K562 (cell line): ENCODE results near the gene SNX3. TPM values are rescaled to one million over a fixed set of nuclear protein-coding genes. Genes with fewer than 3 reads are reported as not detected.

Experiments
- ATAC-seq: fragments of 200-7000 bp; cut with Tn5 transposase; 3 replicates; pipeline ENCODE4 v1.9.1; 2020; ENCODE audit warnings: moderate library complexity
- BruUV-seq: library from RNA; stranded (reverse); fragments of 400-500 nt; replicated peaks from 2 replicates; lab custom pipeline; 2021; lab: Mats Ljungman, UMichigan
- CTCF ChIA-PET: fragments of 300-600 bp; formaldehyde crosslinking; extraction: SDS; loops from one replicate; lab custom pipeline; 2021; ENCODE audit warnings: low intra/inter-chr PET ratio; lab: Yijun Ruan, JAX
- POLR2A ChIA-PET: fragments of 300-600, 350-650 bp; sonication (Branson Sonifier 250); formaldehyde crosslinking; extraction: SDS; loops from one replicate; lab custom pipeline; 2021; ENCODE audit warnings: antibody characterized with exemption, inconsistent platforms; lab: Yijun Ruan, JAX
- DNase-seq, 4 experiments: peaks; one replicate each; pipeline versions ENCODE4 v3.0.0 to v3.0.0-alpha.2; 2011 to 2018; ENCODE audit warnings: low spot score in 3 of 4, mixed read lengths in 3 of 4; ENCODE audit errors: extremely low read depth in 1 of 4
- FAIRE-seq: peaks from 2 replicates; lab custom pipeline; 2011; peaks lifted over from hg19 to GRCh38; lab: Jason Lieb, UNC
- H2AFZ ChIP-seq: 2 replicates; pipeline ENCODE4 v1.6.0; 2011; ENCODE audit warnings: low read depth, low read length, control low read depth, inconsistent platforms
- H3K27ac ChIP-seq: fragments of 200-600 bp; 3 replicates; pipeline ENCODE4 v1.8.0; 2011; ENCODE audit warnings: low read depth, mild to moderate bottlenecking, control low read depth, inconsistent platforms, low read length, moderate library complexity, mixed read lengths; ENCODE audit errors: extremely low read depth
- H3K27me3 ChIP-seq, 2 experiments: fragments of 300-600 bp in 1 of 2; 2 replicates in 1 of 2; 3 replicates in 1 of 2; pipeline versions ENCODE4 v1.6.0 to v1.8.0; 2011; ENCODE audit warnings: inconsistent platforms in 2 of 2, low read length in 2 of 2, mild to moderate bottlenecking in 1 of 2, mixed read lengths in 1 of 2, moderate library complexity in 1 of 2; ENCODE audit not compliant: control insufficient read depth in 2 of 2, insufficient read depth in 2 of 2
- H3K36me3 ChIP-seq: fragments of 300-600 bp; 3 replicates; pipeline ENCODE4 v1.8.0; 2011; ENCODE audit warnings: mild to moderate bottlenecking, low read length, inconsistent platforms; ENCODE audit not compliant: control insufficient read depth, insufficient read depth
- H3K4me1 ChIP-seq, 2 experiments: fragments of 200-600 bp in 1 of 2; replicated peaks in 1 of 2; 2 replicates in 1 of 2; 3 replicates in 1 of 2; pipeline versions ENCODE4 v1.5.1 to v1.8.0; 2011; ENCODE audit warnings: inconsistent platforms in 2 of 2, low read length in 2 of 2, mild to moderate bottlenecking in 1 of 2, mixed read lengths in 1 of 2, moderate library complexity in 1 of 2; ENCODE audit not compliant: control insufficient read depth in 2 of 2, insufficient read depth in 2 of 2
- H3K4me2 ChIP-seq: 2 replicates; pipeline ENCODE4 v1.6.1; 2011; ENCODE audit warnings: low read length, control low read depth, inconsistent platforms, mixed read lengths; ENCODE audit not compliant: insufficient read depth
- H3K4me3 ChIP-seq: fragments of 200-600 bp; sonication (generic), shearing (Covaris generic); 2 replicates; pipeline ENCODE4 v1.5.1; 2016; ENCODE audit warnings: control low read depth, inconsistent platforms
- H3K79me2 ChIP-seq: fragments of 200-600 bp; 3 replicates; pipeline ENCODE4 v1.8.0; 2011; ENCODE audit warnings: low read length, inconsistent platforms; ENCODE audit not compliant: control insufficient read depth, insufficient read depth
- H3K9ac ChIP-seq, 2 experiments: 2 replicates each; pipeline versions ENCODE4 v1.6.0 to v1.6.1; 2011; ENCODE audit warnings: low read depth in 2 of 2, low read length in 2 of 2, control low read depth in 1 of 2, inconsistent platforms in 1 of 2, mild to moderate bottlenecking in 1 of 2, mixed read lengths in 1 of 2; ENCODE audit not compliant: insufficient read depth in 1 of 2
- H3K9me1 ChIP-seq: one replicate; pipeline ENCODE4 v1.6.0; 2011; ENCODE audit warnings: inconsistent platforms, mild to moderate bottlenecking, low read length, moderate library complexity; ENCODE audit not compliant: control insufficient read depth, insufficient read depth
- H3K9me3 ChIP-seq: replicated peaks from 2 replicates; pipeline ENCODE4 v1.5.1; 2011; ENCODE audit warnings: low read depth, low read length, inconsistent platforms; ENCODE audit not compliant: control insufficient read depth, insufficient read depth
- H4K20me1 ChIP-seq: replicated peaks from 2 replicates; pipeline ENCODE4 v1.6.1; 2011; ENCODE audit warnings: low read length, inconsistent platforms, mixed read lengths; ENCODE audit not compliant: control insufficient read depth, insufficient read depth
- BMI1 ChIP-seq: fragments of 150-350 bp; IDR thresholded peaks from 2 replicates; pipeline ENCODE4 v1.6.1; 2014; ENCODE audit warnings: low read length
- HCFC1 ChIP-seq: IDR thresholded peaks from 2 replicates; pipeline ENCODE4 v1.6.1; 2012; ENCODE audit warnings: low read depth, low read length, improper control_type of control experiment
- HDAC3 ChIP-seq: fragments of 450-650 bp; IDR thresholded peaks from 2 replicates; pipeline ENCODE4 v1.6.1; 2018; ENCODE audit warnings: borderline replicate concordance, mild to moderate bottlenecking, moderate library complexity; ENCODE audit not compliant: partially characterized antibody
- MBD1 ChIP-seq: fragments of 250-450 bp; sonication (Bioruptor Pico); IDR thresholded peaks from 2 replicates; pipeline ENCODE4 v1.8.0; 2022; ENCODE audit warnings: inconsistent platforms
- SOX6 ChIP-seq: fragments of 450-650 bp; IDR thresholded peaks from 2 replicates; pipeline ENCODE4 v1.6.1; 2014; ENCODE audit warnings: mild to moderate bottlenecking
- ZNF318 ChIP-seq, 2 experiments: fragments of 450-650 bp; IDR thresholded peaks; 2 replicates each; pipeline ENCODE4 v1.6.1; 2016; ENCODE audit warnings: mild to moderate bottlenecking in 2 of 2, borderline replicate concordance in 1 of 2, low read depth in 1 of 2, moderate library complexity in 1 of 2
- WGBS: fragments of 100-300 bp; shearing (Covaris generic); methylation state at CpG from one replicate; pipeline ENCODE4 v1.1.6; 2016; ENCODE audit warnings: low coverage, mixed read lengths; ENCODE audit not compliant: insufficient coverage; ENCODE audit errors: missing lambda C conversion rate; 5-methylcytosine and 5-hydroxymethylcytosine counted together
- in situ Hi-C: fragments of 300-500 bp; cut with MboI; formaldehyde crosslinking; loops from 4 replicates; pipeline ENCODE4 v1.15.0; 2018; ENCODE audit warnings: inconsistent platforms, mixed read lengths
- intact Hi-C: fragments of 100-400 bp; cut with micrococcal nuclease; formaldehyde crosslinking; loops from 2 replicates; pipeline ENCODE4 v1.14.2; 2022
- polyA plus RNA-seq, 8 experiments: library from polyadenylated mRNA; depleted of rRNA in 4 of 8; stranded (reverse) in 5 of 8; unstranded in 3 of 8; fragments of >200 nt; fragmentation: Nextera tagmentation in 2 of 8; fragmentation: Illumina TruSeq in 1 of 8; extraction: Ambion mirVana in 2 of 8; extraction: Trizol in 1 of 8; gene quantifications; 2 replicates each; pipeline versions ENCODE4 v1.2.1 to v1.2.3, GENCODE V29; 2011 to 2014; ENCODE audit warnings: inconsistent platforms in 1 of 8, missing spikeins in 1 of 8
- total RNA-seq, 7 experiments: library from RNA; depleted of rRNA in 6 of 7; stranded (reverse); fragments of >200 nt in 6 of 7; fragmentation: Illumina TruSeq in 2 of 7; extraction: Trizol in 2 of 7; gene quantifications; 2 replicates each; pipeline versions ENCODE4 v1.2.1 to v1.2.3, GENCODE V29; 2011 to 2021; ENCODE audit warnings: low replicate concordance in 1 of 7

SNX3 gene
- total and polyA plus RNA-seq, 9 of the 15 experiments (the other 6 are each of a cell fraction or from before 2014, with no cell fraction given), result 48.9 to 410 (median 159) TPM

- no peak overlapping the region for H2AFZ ChIP-seq
- H3K27ac ChIP-seq, result no peak overlapping the region
- in situ Hi-C loops (no loop called here), intact Hi-C loops (no loop called here)
- no peak overlapping the region for H3K4me3 ChIP-seq
- no peak overlapping the region for H3K9ac ChIP-seq
- H3K27me3 ChIP-seq, result peaks cover 37 to 68% of the 10 kb centered on the region in 2 experiments
- no peak for DNase-seq
- H3K4me1 ChIP-seq, result peaks cover 0 to 40% of the 10 kb centered on the region in 2 experiments; a peak in 2 of 5 replicates
- 41% methylated on average over 32 of the region's 69 CpGs for WGBS
- no peaks in the 10 kb centered on the region for H3K36me3 ChIP-seq
- no peak for ATAC-seq
- no peaks in the 10 kb centered on the region for H3K9me1 ChIP-seq
- no peaks in the 10 kb centered on the region for H3K79me2 ChIP-seq
- no peak for FAIRE-seq
- no peaks in the 10 kb centered on the region for H4K20me1 ChIP-seq
- CTCF ChIA-PET, result no interaction called here
- POLR2A ChIA-PET, result interaction anchor here (0.7 kb wide), 1 partner anchor 28 kb away, joined by 4 read pairs; no protein-coding TSS in a partner anchor
- H3K4me2 ChIP-seq, result no peak overlapping the region
- no TSS peak for BruUV-seq
- no peaks in the 10 kb centered on the region for H3K9me3 ChIP-seq
- TF ChIP-seq ZNF318 (IDR thresholded peaks at IDR 0.05; ENCODE audit: borderline replicate concordance in 1 of 2, low read depth in 1 of 2) (no peak), HCFC1 (no peak), HDAC3 (no peak), BMI1 (no peak), SOX6 (no peak), MBD1 (CRISPR knock-in tag) (no peak)
Observed at GRCh38 chr6:108164815-108165706, 95.8 kb downstream of the SNX3 start.
